ENCODE measurements around the gene RETREG1.

The RETREG1 gene

GRCh38 chr5:16596581-16596940 lies 20.2 kb downstream of the RETREG1 start:
- no peaks in the 10 kb centered on the region for H3K9me3 ChIP-seq (ENCODE audit: control insufficient read depth, low read length)
- H3K36me3 ChIP-seq (ENCODE audit: control insufficient read depth, insufficient read depth, low read length), result no peaks in the 10 kb centered on the region
- H3K4me1 ChIP-seq (ENCODE audit: control insufficient read depth, insufficient read depth, low read length, poor library complexity, severe bottlenecking), result no peaks in the 10 kb centered on the region
- no peak overlapping the region for H3K27ac ChIP-seq (ENCODE audit: low read depth, low read length, severe bottlenecking)
- no peak overlapping the region for H3K4me3 ChIP-seq (ENCODE audit: extremely low read depth, insufficient read depth, low read length, poor library complexity, severe bottlenecking)
- 82 to 83% methylated on average over 4 to 5 of the region's 5 CpGs for WGBS, 2 experiments (ENCODE audit: insufficient coverage in 2 of 2)

- 93 to 95% methylated on average over 3 to 6 of the region's 6 CpGs for WGBS, 2 experiments (ENCODE audit: insufficient coverage in 2 of 2)
- Histone ChIP-seq H3K36me3 (ENCODE audit: control insufficient read depth, insufficient read depth, low read length) (no peaks in the 10 kb centered on the region), H3K27ac (ENCODE audit: low read depth, low read length, severe bottlenecking) (no peak overlapping the region), H3K4me1 (ENCODE audit: control insufficient read depth, insufficient read depth, low read length, poor library complexity, severe bottlenecking) (no peaks in the 10 kb centered on the region), H3K4me3 (ENCODE audit: extremely low read depth, insufficient read depth, low read length, poor library complexity, severe bottlenecking) (no peak overlapping the region), H3K9me3 (ENCODE audit: control insufficient read depth, low read length) (no peaks in the 10 kb centered on the region)
Observed at GRCh38 chr5:16595881-16596580, 20.8 kb downstream of the RETREG1 start.

GRCh38 chr5:16593628-16594027 lies 23.2 kb downstream of the RETREG1 start:
- Histone ChIP-seq H3K27ac (ENCODE audit: low read depth, low read length, severe bottlenecking) (no peak overlapping the region), H3K4me1 (ENCODE audit: control insufficient read depth, insufficient read depth, low read length, poor library complexity, severe bottlenecking) (no peaks in the 10 kb centered on the region), H3K36me3 (ENCODE audit: control insufficient read depth, insufficient read depth, low read length) (no peaks in the 10 kb centered on the region), H3K4me3 (ENCODE audit: extremely low read depth, insufficient read depth, low read length, poor library complexity, severe bottlenecking) (no peak overlapping the region), H3K9me3 (ENCODE audit: control insufficient read depth, low read length) (no peaks in the 10 kb centered on the region)
- 96 to 100% methylated on average over 3 of the region's 3 CpGs for WGBS, 2 experiments (ENCODE audit: insufficient coverage in 2 of 2)

- Histone ChIP-seq H3K4me3 (ENCODE audit: extremely low read depth, insufficient read depth, low read length, poor library complexity, severe bottlenecking) (no peak overlapping the region), H3K36me3 (ENCODE audit: control insufficient read depth, insufficient read depth, low read length) (no peaks in the 10 kb centered on the region), H3K9me3 (ENCODE audit: control insufficient read depth, low read length) (no peaks in the 10 kb centered on the region), H3K27ac (ENCODE audit: low read depth, low read length, severe bottlenecking) (no peak overlapping the region), H3K4me1 (ENCODE audit: control insufficient read depth, insufficient read depth, low read length, poor library complexity, severe bottlenecking) (no peaks in the 10 kb centered on the region)
- WGBS, 2 experiments (ENCODE audit: insufficient coverage in 2 of 2), result 85 to 87% methylated on average over 2 to 4 of the region's 4 CpGs
Observed at GRCh38 chr5:16593013-16593412, 23.8 kb downstream of the RETREG1 start.

GRCh38 chr5:16592255-16592654 lies 24.5 kb downstream of the RETREG1 start:
- 60 to 100% methylated on average over 1 of the region's 4 CpGs for WGBS, 2 experiments (ENCODE audit: insufficient coverage in 2 of 2)
- H3K4me1 ChIP-seq (ENCODE audit: control insufficient read depth, insufficient read depth, low read length, poor library complexity, severe bottlenecking), result no peaks in the 10 kb centered on the region
- H3K9me3 ChIP-seq (ENCODE audit: control insufficient read depth, low read length), result no peaks in the 10 kb centered on the region
- H3K4me3 ChIP-seq (ENCODE audit: extremely low read depth, insufficient read depth, low read length, poor library complexity, severe bottlenecking), result no peak overlapping the region
- H3K36me3 ChIP-seq (ENCODE audit: control insufficient read depth, insufficient read depth, low read length), result no peaks in the 10 kb centered on the region
- no peak overlapping the region for H3K27ac ChIP-seq (ENCODE audit: low read depth, low read length, severe bottlenecking)

- Histone ChIP-seq H3K9me3 (ENCODE audit: control insufficient read depth, low read length) (no peaks in the 10 kb centered on the region), H3K36me3 (ENCODE audit: control insufficient read depth, insufficient read depth, low read length) (no peaks in the 10 kb centered on the region), H3K4me1 (ENCODE audit: control insufficient read depth, insufficient read depth, low read length, poor library complexity, severe bottlenecking) (no peaks in the 10 kb centered on the region), H3K27ac (ENCODE audit: low read depth, low read length, severe bottlenecking) (no peak overlapping the region), H3K4me3 (ENCODE audit: extremely low read depth, insufficient read depth, low read length, poor library complexity, severe bottlenecking) (no peak overlapping the region)
- 67 to 96% methylated on average over 2 to 3 of the region's 3 CpGs for WGBS, 2 experiments (ENCODE audit: insufficient coverage in 2 of 2)
Observed at GRCh38 chr5:16590685-16591084, 26.1 kb downstream of the RETREG1 start.

GRCh38 chr5:16589658-16590057 lies 27.1 kb downstream of the RETREG1 start:
- Histone ChIP-seq H3K36me3 (ENCODE audit: control insufficient read depth, insufficient read depth, low read length) (no peaks in the 10 kb centered on the region), H3K9me3 (ENCODE audit: control insufficient read depth, low read length) (no peaks in the 10 kb centered on the region), H3K27ac (ENCODE audit: low read depth, low read length, severe bottlenecking) (no peak overlapping the region), H3K4me3 (ENCODE audit: extremely low read depth, insufficient read depth, low read length, poor library complexity, severe bottlenecking) (no peak overlapping the region), H3K4me1 (ENCODE audit: control insufficient read depth, insufficient read depth, low read length, poor library complexity, severe bottlenecking) (no peaks in the 10 kb centered on the region)
- WGBS, 2 experiments (ENCODE audit: insufficient coverage in 2 of 2), result 86 to 92% methylated on average over 2 of the region's 3 CpGs

GRCh38 chr5:16588434-16589214 lies 28.2 kb downstream of the RETREG1 start:
- H3K9me3 ChIP-seq (ENCODE audit: control insufficient read depth, low read length), result no peaks in the 10 kb centered on the region
- 87 to 91% methylated on average over 6 to 8 of the region's 10 CpGs for WGBS, 2 experiments (ENCODE audit: insufficient coverage in 2 of 2)
- H3K4me3 ChIP-seq (ENCODE audit: extremely low read depth, insufficient read depth, low read length, poor library complexity, severe bottlenecking), result no peak overlapping the region
- no peaks in the 10 kb centered on the region for H3K36me3 ChIP-seq (ENCODE audit: control insufficient read depth, insufficient read depth, low read length)
- no peaks in the 10 kb centered on the region for H3K4me1 ChIP-seq (ENCODE audit: control insufficient read depth, insufficient read depth, low read length, poor library complexity, severe bottlenecking)
- no peak overlapping the region for H3K27ac ChIP-seq (ENCODE audit: low read depth, low read length, severe bottlenecking)

GRCh38 chr5:16586556-16586955 lies 30.2 kb downstream of the RETREG1 start:
- H3K9me3 ChIP-seq (ENCODE audit: control insufficient read depth, low read length), result no peaks in the 10 kb centered on the region
- H3K4me1 ChIP-seq (ENCODE audit: control insufficient read depth, insufficient read depth, low read length, poor library complexity, severe bottlenecking), result no peaks in the 10 kb centered on the region
- WGBS, 2 experiments (ENCODE audit: insufficient coverage in 2 of 2), result 67 to 96% methylated on average over 1 to 3 of the region's 3 CpGs
- H3K27ac ChIP-seq (ENCODE audit: low read depth, low read length, severe bottlenecking), result no peak overlapping the region
- H3K36me3 ChIP-seq (ENCODE audit: control insufficient read depth, insufficient read depth, low read length), result no peaks in the 10 kb centered on the region
- no peak overlapping the region for H3K4me3 ChIP-seq (ENCODE audit: extremely low read depth, insufficient read depth, low read length, poor library complexity, severe bottlenecking)

- no peak overlapping the region for H3K27ac ChIP-seq (ENCODE audit: low read depth, low read length, severe bottlenecking)
- no peaks in the 10 kb centered on the region for H3K4me1 ChIP-seq (ENCODE audit: control insufficient read depth, insufficient read depth, low read length, poor library complexity, severe bottlenecking)
- H3K9me3 ChIP-seq (ENCODE audit: control insufficient read depth, low read length), result no peaks in the 10 kb centered on the region
- 86 to 97% methylated on average over 2 of the region's 4 CpGs for WGBS, 2 experiments (ENCODE audit: insufficient coverage in 2 of 2)
- no peaks in the 10 kb centered on the region for H3K36me3 ChIP-seq (ENCODE audit: control insufficient read depth, insufficient read depth, low read length)
- no peak overlapping the region for H3K4me3 ChIP-seq (ENCODE audit: extremely low read depth, insufficient read depth, low read length, poor library complexity, severe bottlenecking)
Observed at GRCh38 chr5:16585041-16585667, 31.6 kb downstream of the RETREG1 start.

GRCh38 chr5:16582081-16582480 lies 34.7 kb downstream of the RETREG1 start:
- WGBS, 2 experiments (ENCODE audit: insufficient coverage in 2 of 2), result no CpG with 5 or more reads among the region's 4 CpGs
- Histone ChIP-seq H3K9me3 (ENCODE audit: control insufficient read depth, low read length) (no peaks in the 10 kb centered on the region), H3K4me3 (ENCODE audit: extremely low read depth, insufficient read depth, low read length, poor library complexity, severe bottlenecking) (no peak overlapping the region), H3K36me3 (ENCODE audit: control insufficient read depth, insufficient read depth, low read length) (no peaks in the 10 kb centered on the region), H3K4me1 (ENCODE audit: control insufficient read depth, insufficient read depth, low read length, poor library complexity, severe bottlenecking) (peaks cover 3% of the 10 kb centered on the region), H3K27ac (ENCODE audit: low read depth, low read length, severe bottlenecking) (no peak overlapping the region)

Measured in mesodermal cell (in vitro differentiated cells).